C4-2B (cell line): Measurements from ENCODE around the gene KPTN.

Experiments
- H3K27ac ChIP-seq: fragments of 450-650 bp; 2 replicates; pipeline ENCODE4 v1.5.1; 2017
- CTCF ChIP-seq: fragments of 450-650 bp; conservative IDR thresholded peaks from 2 replicates; pipeline ENCODE4 v1.5.1; 2017; ENCODE audit warnings: mild to moderate bottlenecking
- ZFX ChIP-seq: fragments of 450-650 bp; IDR thresholded peaks from 2 replicates; pipeline ENCODE4 v1.6.1; 2017

KPTN gene

GRCh38 chr19:47494729-47495128 is 10.7 kb upstream of the KPTN start:
- TF ChIP-seq ZFX (no peak), CTCF (no peak)
- H3K27ac ChIP-seq, result no peak overlapping the region

GRCh38 chr19:47494211-47494547 is 10.2 kb upstream of the KPTN start:
- H3K27ac ChIP-seq, result no peak overlapping the region
- no peak for TF ChIP-seq ZFX
- no peak for TF ChIP-seq CTCF

- no peak for TF ChIP-seq CTCF
- TF ChIP-seq ZFX, result no peak
- no peak overlapping the region for H3K27ac ChIP-seq
Observed at GRCh38 chr19:47493378-47494210, 9.6 kb upstream of the KPTN start.

DNA sequence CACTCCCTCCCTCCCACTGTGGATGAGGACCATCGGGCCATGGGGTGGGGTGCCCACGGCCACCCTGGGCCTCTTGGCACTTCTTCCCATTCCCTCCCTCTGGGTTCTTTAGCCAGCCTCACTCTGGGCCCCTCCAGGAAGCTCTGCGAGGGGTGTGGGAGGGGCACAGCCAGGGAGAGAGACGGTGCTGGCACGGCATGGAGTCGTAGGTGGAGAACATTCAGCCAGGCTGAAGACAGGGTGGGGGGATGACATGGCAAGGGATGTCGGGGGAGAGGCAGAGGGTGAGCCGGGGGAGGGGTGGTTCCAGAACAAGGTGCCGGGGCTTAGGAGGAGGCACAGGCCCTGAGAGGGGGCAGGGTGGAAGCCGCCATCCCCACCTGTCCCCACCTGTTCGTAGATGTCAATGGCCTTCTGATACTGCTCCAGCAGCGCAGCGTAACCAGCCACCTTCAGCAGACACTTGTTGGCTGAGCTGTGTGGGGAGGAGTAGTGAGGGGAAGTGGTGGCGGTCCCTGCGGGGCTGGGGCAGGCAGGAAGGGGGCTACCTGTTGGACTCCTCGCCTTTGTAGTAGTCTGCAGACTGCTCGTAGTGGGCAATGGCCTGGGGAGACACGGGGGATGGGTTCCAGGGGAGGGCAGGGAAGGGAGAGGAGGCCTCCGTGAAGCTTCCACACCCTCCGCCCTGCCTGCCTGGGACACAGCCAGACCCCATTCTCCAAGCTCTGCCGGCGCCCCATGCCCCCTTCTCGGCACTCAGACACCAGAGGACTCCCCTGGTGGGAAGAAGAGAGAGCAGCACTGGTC is 8.8 kb upstream of the KPTN start:
- TF ChIP-seq CTCF (no peak), ZFX (no peak)
- no peak overlapping the region for H3K27ac ChIP-seq

DNA sequence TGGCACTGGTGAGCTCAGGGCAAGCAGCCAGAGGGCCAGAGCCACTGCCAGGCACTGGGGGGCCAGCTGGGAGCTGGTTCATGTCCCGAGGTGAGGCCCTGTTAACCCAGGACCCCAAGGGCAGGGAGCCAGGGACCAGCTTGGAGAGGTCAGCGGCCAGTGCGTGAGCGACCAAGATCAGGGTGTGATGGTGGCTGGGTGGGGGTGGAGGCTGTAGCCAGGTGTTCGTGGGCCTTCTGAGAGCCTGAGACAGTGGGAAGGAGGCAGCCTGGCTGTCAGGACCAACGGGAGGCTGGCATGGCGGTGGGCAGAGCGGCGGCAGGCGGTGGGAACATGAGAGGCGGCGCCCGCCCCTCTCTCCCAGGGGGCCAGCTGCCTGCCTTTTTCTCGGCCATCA is 8.1 kb upstream of the KPTN start:
- no peak for TF ChIP-seq CTCF
- TF ChIP-seq ZFX, result no peak
- H3K27ac ChIP-seq, result no peak overlapping the region

DNA sequence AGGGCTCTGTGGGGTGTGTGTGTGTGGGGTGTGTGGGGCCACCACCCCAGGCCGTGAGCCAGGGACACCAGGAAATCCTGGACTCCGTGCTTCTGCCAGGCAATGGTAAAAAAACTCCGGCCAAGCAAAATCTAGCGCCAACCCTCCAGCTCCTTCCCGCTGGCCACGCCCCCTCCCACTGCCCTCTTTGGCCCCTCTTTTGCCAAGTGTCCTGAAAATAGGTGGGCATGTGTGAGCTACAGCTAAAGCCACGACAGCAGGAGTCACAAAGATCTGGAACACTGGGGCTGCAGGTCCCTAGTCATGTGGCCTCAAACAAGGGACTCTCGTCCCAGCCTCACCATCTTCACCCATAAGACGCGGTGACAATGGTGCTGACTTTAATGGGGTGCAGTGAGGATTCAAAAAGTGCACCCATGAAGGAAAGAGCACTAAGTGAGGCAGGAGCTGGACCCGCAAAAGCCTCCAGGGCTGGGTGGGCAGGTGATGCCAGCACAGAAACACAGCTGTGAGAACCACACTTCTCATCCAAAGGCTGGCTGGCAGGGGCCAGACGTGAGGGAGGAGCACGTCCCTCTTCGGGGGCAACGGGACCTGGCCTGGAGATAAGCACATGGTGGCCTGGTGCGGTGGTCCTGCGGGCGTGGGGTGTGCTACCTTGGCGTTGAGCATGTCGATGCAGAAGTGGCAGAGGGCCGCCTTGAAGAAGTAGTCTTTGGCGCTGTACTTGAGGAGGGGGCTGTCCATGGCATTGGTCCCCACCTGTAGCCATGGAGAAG is 7.5 kb upstream of the KPTN start:
- no peak overlapping the region for H3K27ac ChIP-seq
- TF ChIP-seq CTCF (no peak), ZFX (no peak)
